GM12878 (cell line): Measurements from ENCODE around the gene FOXA1. TPM values are rescaled to one million over a fixed set of nuclear protein-coding genes. Genes with fewer than 3 reads are reported as not detected.

Experiments used
- HCFC1 ChIP-seq: fragments of 150-350 bp; IDR thresholded peaks from 2 replicates; pipeline ENCODE4 v1.6.1; 2014; ENCODE audit warnings: low read length
- SREBF1 ChIP-seq: IDR thresholded peaks from 2 replicates; pipeline ENCODE4 v1.6.1; 2012; ENCODE audit warnings: mild to moderate bottlenecking, low read length
- WRNIP1 ChIP-seq: IDR thresholded peaks from 2 replicates; pipeline ENCODE4 v1.6.1; 2011; ENCODE audit warnings: low read depth, low read length, improper control_type of control experiment, borderline replicate concordance
- polyA plus RNA-seq, 11 experiments: library from polyadenylated mRNA; depleted of rRNA in 4 of 11; unstranded in 6 of 11; stranded (reverse) in 5 of 11; fragments of >200 nt; fragmentation: Nextera tagmentation in 4 of 11; fragmentation: Illumina TruSeq in 1 of 11; extraction: Ambion mirVana in 4 of 11; extraction: Trizol in 1 of 11; gene quantifications; 1 replicate in 1 of 11; 2 replicates in 10 of 11; pipeline versions ENCODE4 v1.2.1 to v1.2.3, GENCODE V29; 2011 to 2016; ENCODE audit warnings: inconsistent platforms in 2 of 11, missing spikeins in 2 of 11, low read depth in 1 of 11
- total RNA-seq, 4 experiments: library from RNA; depleted of rRNA in 3 of 4; stranded (reverse); fragments of >200 nt in 3 of 4; fragmentation: Illumina TruSeq in 1 of 4; extraction: Trizol in 1 of 4; gene quantifications; 2 replicates each; pipeline versions ENCODE4 v1.2.1 to v1.2.3, GENCODE V29; 2013 to 2021
- TF ChIP-seq, protein P1 (sequence below): IDR thresholded peaks from 2 replicates; pipeline ENCODE4 v1.6.1; 2012; ENCODE audit warnings: low read length, inconsistent platforms
- TF ChIP-seq, protein P2 (sequence below): fragments of 450-650 bp; formaldehyde crosslinking; IDR thresholded peaks from 2 replicates; pipeline ENCODE4 v1.4.0; 2020; ENCODE audit warnings: mild to moderate bottlenecking, moderate library complexity
- TF ChIP-seq, protein P3 (sequence below), 3 experiments: IDR thresholded peaks in 2 of 3; conservative IDR thresholded peaks in 1 of 3; 2 replicates each; pipeline ENCODE4 v1.5.1; 2011; ENCODE audit warnings: low read depth in 3 of 3, low read length in 3 of 3, mild to moderate bottlenecking in 3 of 3, control low read depth in 2 of 3, moderate library complexity in 2 of 3, inconsistent platforms in 1 of 3, mixed read lengths in 1 of 3; ENCODE audit not compliant: control insufficient read depth in 2 of 3, insufficient read depth in 1 of 3; ENCODE audit errors: extremely low read depth in 1 of 3
- TF ChIP-seq, protein P4 (sequence below): IDR thresholded peaks from 2 replicates; pipeline ENCODE4 v1.6.1; 2012; ENCODE audit warnings: mild to moderate bottlenecking, low read depth, low read length

FOXA1 gene
- total and polyA plus RNA-seq, 10 of the 15 experiments (the other 5 are each of a cell fraction or from before 2014, with no cell fraction given) = 0.03 to 0.18 (median 0.06) TPM; not detected in 7

DNA sequence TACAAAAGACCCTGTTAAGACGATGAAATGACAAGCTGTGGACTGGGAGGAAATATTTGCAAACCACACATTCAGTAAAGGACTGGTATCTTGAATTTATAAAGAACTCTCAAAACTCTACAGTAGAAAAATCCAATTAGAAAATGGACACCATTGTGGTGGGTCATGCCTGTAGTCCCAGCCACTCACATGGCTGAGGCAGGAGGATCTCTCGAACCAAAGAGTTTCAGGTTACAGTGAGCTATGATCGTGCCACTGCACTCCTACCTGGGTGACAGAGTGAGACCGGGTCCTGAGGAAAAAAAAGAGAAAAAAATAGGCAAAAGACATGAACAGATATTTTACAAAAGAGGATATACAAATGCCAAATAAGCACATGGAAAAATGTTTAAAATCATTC, 42.3 kb upstream of the FOXA1 start (continued):
- TF ChIP-seq WRNIP1 (no peak), HCFC1 (no peak), SREBF1 (no peak)
- TF ChIP-seq, protein P1, sequence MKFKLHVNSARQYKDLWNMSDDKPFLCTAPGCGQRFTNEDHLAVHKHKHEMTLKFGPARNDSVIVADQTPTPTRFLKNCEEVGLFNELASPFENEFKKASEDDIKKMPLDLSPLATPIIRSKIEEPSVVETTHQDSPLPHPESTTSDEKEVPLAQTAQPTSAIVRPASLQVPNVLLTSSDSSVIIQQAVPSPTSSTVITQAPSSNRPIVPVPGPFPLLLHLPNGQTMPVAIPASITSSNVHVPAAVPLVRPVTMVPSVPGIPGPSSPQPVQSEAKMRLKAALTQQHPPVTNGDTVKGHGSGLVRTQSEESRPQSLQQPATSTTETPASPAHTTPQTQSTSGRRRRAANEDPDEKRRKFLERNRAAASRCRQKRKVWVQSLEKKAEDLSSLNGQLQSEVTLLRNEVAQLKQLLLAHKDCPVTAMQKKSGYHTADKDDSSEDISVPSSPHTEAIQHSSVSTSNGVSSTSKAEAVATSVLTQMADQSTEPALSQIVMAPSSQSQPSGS = no peak
- TF ChIP-seq, protein P2, sequence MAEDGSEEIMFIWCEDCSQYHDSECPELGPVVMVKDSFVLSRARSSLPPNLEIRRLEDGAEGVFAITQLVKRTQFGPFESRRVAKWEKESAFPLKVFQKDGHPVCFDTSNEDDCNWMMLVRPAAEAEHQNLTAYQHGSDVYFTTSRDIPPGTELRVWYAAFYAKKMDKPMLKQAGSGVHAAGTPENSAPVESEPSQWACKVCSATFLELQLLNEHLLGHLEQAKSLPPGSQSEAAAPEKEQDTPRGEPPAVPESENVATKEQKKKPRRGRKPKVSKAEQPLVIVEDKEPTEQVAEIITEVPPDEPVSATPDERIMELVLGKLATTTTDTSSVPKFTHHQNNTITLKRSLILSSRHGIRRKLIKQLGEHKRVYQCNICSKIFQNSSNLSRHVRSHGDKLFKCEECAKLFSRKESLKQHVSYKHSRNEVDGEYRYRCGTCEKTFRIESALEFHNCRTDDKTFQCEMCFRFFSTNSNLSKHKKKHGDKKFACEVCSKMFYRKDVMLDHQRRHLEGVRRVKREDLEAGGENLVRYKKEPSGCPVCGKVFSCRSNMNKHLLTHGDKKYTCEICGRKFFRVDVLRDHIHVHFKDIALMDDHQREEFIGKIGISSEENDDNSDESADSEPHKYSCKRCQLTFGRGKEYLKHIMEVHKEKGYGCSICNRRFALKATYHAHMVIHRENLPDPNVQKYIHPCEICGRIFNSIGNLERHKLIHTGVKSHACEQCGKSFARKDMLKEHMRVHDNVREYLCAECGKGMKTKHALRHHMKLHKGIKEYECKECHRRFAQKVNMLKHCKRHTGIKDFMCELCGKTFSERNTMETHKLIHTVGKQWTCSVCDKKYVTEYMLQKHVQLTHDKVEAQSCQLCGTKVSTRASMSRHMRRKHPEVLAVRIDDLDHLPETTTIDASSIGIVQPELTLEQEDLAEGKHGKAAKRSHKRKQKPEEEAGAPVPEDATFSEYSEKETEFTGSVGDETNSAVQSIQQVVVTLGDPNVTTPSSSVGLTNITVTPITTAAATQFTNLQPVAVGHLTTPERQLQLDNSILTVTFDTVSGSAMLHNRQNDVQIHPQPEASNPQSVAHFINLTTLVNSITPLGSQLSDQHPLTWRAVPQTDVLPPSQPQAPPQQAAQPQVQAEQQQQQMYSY (CRISPR knock-in tag) = no peak
- TF ChIP-seq, protein P3, sequence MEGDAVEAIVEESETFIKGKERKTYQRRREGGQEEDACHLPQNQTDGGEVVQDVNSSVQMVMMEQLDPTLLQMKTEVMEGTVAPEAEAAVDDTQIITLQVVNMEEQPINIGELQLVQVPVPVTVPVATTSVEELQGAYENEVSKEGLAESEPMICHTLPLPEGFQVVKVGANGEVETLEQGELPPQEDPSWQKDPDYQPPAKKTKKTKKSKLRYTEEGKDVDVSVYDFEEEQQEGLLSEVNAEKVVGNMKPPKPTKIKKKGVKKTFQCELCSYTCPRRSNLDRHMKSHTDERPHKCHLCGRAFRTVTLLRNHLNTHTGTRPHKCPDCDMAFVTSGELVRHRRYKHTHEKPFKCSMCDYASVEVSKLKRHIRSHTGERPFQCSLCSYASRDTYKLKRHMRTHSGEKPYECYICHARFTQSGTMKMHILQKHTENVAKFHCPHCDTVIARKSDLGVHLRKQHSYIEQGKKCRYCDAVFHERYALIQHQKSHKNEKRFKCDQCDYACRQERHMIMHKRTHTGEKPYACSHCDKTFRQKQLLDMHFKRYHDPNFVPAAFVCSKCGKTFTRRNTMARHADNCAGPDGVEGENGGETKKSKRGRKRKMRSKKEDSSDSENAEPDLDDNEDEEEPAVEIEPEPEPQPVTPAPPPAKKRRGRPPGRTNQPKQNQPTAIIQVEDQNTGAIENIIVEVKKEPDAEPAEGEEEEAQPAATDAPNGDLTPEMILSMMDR (IDR thresholded peaks at IDR 0.05 in 2 of 3, conservative IDR thresholded peaks at IDR 0.05 in 1 of 3; ENCODE audit: control insufficient read depth in 2 of 3, extremely low read depth in 1 of 3, insufficient read depth in 1 of 3, low read depth in 3 of 3, low read length in 3 of 3) = no peak
- TF ChIP-seq, protein P4, sequence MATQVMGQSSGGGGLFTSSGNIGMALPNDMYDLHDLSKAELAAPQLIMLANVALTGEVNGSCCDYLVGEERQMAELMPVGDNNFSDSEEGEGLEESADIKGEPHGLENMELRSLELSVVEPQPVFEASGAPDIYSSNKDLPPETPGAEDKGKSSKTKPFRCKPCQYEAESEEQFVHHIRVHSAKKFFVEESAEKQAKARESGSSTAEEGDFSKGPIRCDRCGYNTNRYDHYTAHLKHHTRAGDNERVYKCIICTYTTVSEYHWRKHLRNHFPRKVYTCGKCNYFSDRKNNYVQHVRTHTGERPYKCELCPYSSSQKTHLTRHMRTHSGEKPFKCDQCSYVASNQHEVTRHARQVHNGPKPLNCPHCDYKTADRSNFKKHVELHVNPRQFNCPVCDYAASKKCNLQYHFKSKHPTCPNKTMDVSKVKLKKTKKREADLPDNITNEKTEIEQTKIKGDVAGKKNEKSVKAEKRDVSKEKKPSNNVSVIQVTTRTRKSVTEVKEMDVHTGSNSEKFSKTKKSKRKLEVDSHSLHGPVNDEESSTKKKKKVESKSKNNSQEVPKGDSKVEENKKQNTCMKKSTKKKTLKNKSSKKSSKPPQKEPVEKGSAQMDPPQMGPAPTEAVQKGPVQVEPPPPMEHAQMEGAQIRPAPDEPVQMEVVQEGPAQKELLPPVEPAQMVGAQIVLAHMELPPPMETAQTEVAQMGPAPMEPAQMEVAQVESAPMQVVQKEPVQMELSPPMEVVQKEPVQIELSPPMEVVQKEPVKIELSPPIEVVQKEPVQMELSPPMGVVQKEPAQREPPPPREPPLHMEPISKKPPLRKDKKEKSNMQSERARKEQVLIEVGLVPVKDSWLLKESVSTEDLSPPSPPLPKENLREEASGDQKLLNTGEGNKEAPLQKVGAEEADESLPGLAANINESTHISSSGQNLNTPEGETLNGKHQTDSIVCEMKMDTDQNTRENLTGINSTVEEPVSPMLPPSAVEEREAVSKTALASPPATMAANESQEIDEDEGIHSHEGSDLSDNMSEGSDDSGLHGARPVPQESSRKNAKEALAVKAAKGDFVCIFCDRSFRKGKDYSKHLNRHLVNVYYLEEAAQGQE = no peak
